Adrenal gland (tissue), 12 donors: Measurements from ENCODE around the gene ZNF652. TPM values are rescaled to one million over a fixed set of nuclear protein-coding genes. Genes with fewer than 3 reads are reported as not detected.
A peak's percentile ranks its signal among the peaks of the same experiment; 100 is the strongest.

Experiments
- DNase-seq, 7 donors: peaks; one replicate each; pipeline ENCODE4 v3.0.0-alpha.2; 2019 to 2020
- H3K27ac ChIP-seq, 5 donors: fragments of 200-600 bp; sonication (generic) in 4 of 5; 1 replicate in 3 of 5; 2 replicates in 2 of 5; pipeline versions ENCODE4 v1.5.1 to v1.8.0; 2016 to 2020; ENCODE audit warnings: mild to moderate bottlenecking in 1 of 5
- H3K27me3 ChIP-seq: fragments of 200-600 bp; 2 replicates; pipeline ENCODE4 v1.8.0; 2021
- H3K36me3 ChIP-seq, 2 donors: fragments of 200-600 bp; replicated peaks in 1 of 2; 1 replicate in 1 of 2; 2 replicates in 1 of 2; pipeline versions ENCODE4 v1.5.1 to v1.8.0; 2018 to 2022
- H3K4me1 ChIP-seq, 2 donors: fragments of 200-600 bp; replicated peaks in 1 of 2; 1 replicate in 1 of 2; 2 replicates in 1 of 2; pipeline versions ENCODE4 v1.5.1 to v1.8.0; 2018 to 2021
- H3K4me3 ChIP-seq, 4 donors: fragments of 200-600 bp; sonication (generic) in 3 of 4; one replicate each; pipeline ENCODE4 v1.5.1; 2016 to 2018
- H3K9me3 ChIP-seq, 3 donors: fragments of 200-600 bp; sonication (generic) in 1 of 3; replicated peaks in 1 of 3; 1 replicate in 2 of 3; 2 replicates in 1 of 3; pipeline versions ENCODE4 v1.5.1 to v1.8.0; 2016 to 2021
- CTCF ChIP-seq, 6 experiments: fragments of 450-650 bp in 4 of 6; fragments of 200-600 bp in 2 of 6; sonication (generic) in 1 of 6; IDR thresholded peaks; 1 replicate in 5 of 6; 2 replicates in 1 of 6; pipeline versions ENCODE4 v1.5.1 to v1.8.0; 2016 to 2021; ENCODE audit warnings: antibody characterized with exemption in 6 of 6, mild to moderate bottlenecking in 2 of 6, moderate library complexity in 1 of 6
- POLR2A ChIP-seq, 2 donors: fragments of 450-650 bp; IDR thresholded peaks; one replicate each; pipeline ENCODE4 v1.6.1; 2017; ENCODE audit warnings: antibody characterized with exemption in 2 of 2, mild to moderate bottlenecking in 2 of 2, moderate library complexity in 1 of 2
- WGBS, 4 donors: extraction: QIAGEN DNeasy Blood & Tissue Kit in 2 of 4; methylation state at CpG; one replicate each; pipeline versions ENCODE4 v1.1.5 to v1.1.7; 2013 to 2017; 5-methylcytosine and 5-hydroxymethylcytosine counted together
- intact Hi-C, 2 donors: fragments of 100-400 bp; cut with DNase I; formaldehyde crosslinking; loops; one replicate each; pipeline versions ENCODE4 v1.14.1 to v1.15.0; 2022 to 2023
- polyA plus RNA-seq, 3 donors: library from polyadenylated mRNA; stranded (reverse); fragments of 200-250 nt in 2 of 3; fragments of 350-450 nt in 1 of 3; fragmentation: Illumina TruSeq in 1 of 3; extraction: RNeasy Lipid Tissue Mini Kit (QIAGEN cat#74804) in 1 of 3; gene quantifications; one replicate each; pipeline ENCODE4 v1.2.3, GENCODE V29; 2013 to 2014
- total RNA-seq, 9 donors: library from RNA; depleted of rRNA in 4 of 9; stranded (reverse); fragments of >200 nt in 4 of 9; fragments of 120-200 nt in 1 of 9; fragmentation: NEBNext Ultra II Directional in 1 of 9; extraction: Animal tissue kit (Norgen Biotek cat#: 25700) in 1 of 9; gene quantifications; one replicate each; pipeline versions ENCODE4 v1.1.0 to v1.2.4, GENCODE V29; 2013 to 2023
- donor health status: healthy with polysubstance abuse.
- donor health status: Bipolar disorder and iron deficiency.
- donor health status: DM: yes; HTN: yes; CAD: no.
- donor health status: DM: no; HTN: no; CAD: no.
- donor health status: DM: no; HTN: no; CAD: no.
- donor health status: DM: yes; HTN: yes; CAD: no.

ZNF652 gene
- total and polyA plus RNA-seq, 12 donors = 22.7 to 58.7 (median 48.1) TPM

DNA sequence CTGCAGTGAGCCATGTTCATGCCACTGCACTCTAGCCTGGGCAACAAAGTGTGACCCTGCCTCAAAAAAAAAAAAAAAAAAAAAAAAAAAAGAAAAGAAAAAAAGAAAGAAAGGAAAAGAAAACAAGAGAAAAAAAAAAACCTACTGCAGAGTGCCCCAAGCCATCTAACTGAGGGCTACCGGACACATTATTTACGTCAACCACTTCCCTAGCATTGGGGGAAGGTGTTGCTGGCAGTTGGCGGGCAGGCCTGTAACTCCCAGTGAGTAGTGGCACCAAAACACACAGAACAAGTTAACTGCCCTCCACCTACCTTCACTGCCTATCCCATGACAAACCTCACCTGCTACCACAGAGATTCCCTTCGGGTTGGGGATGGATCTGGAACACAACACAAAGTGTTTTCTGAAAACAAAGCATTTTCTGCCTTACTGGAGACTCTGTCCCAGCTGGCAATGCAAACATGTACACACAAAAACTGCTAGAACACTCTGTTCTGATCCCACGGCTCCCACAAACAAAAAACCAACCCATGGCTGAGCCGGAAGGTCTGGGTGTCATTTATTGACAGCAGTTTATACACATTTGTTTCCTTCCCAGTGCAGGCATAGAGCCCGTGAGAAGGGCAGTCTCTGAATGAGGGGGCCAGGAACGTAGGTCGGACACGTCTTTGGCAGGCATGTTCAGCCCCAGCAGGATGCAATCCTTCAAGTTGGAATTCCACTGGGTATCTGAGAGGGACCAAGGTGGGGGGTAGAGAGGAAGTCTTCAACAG lies 41.7 kb upstream of the ZNF652 start:
- Histone ChIP-seq H3K4me3 (no peak overlapping the region), H3K9me3 (no peaks in the 10 kb centered on the region), H3K27me3 (no peaks in the 10 kb centered on the region), H3K4me1 (peaks cover 0 to 3% of the 10 kb centered on the region in 2 donors), H3K27ac (peak overlapping the region in 1 of 5 donors; percentile 41), H3K36me3 (peaks cover 0 to 50% of the 10 kb centered on the region in 2 donors)
- 66 to 81% (median 76%) methylated on average over 10 of the region's 10 CpGs for WGBS, 4 donors
- intact Hi-C loops = loop anchor here in 1 of 2 donors (10.0 kb wide), 1 partner anchor 151 kb away; no protein-coding TSS in a partner anchor
- no peak for DNase-seq
- TF ChIP-seq CTCF (IDR thresholded peaks at IDR 0.05) (no peak), POLR2A (IDR thresholded peaks at IDR 0.05) (no peak)

- TF ChIP-seq CTCF (IDR thresholded peaks at IDR 0.05) (no peak), POLR2A (IDR thresholded peaks at IDR 0.05) (no peak)
- no peaks in the 10 kb centered on the region for H3K4me1 ChIP-seq
- H3K4me3 ChIP-seq = no peak overlapping the region
- H3K27ac ChIP-seq = no peak overlapping the region
- H3K27me3 ChIP-seq = no peaks in the 10 kb centered on the region
- DNase-seq = no peak
- peaks cover 0 to 42% of the 10 kb centered on the region in 2 donors for H3K36me3 ChIP-seq
- no peaks in the 10 kb centered on the region for H3K9me3 ChIP-seq
- 77 to 85% (median 80%) methylated on average over 6 of the region's 6 CpGs for WGBS, 4 donors
- intact Hi-C loops = loop anchor here in 1 of 2 donors (10.0 kb wide), 1 partner anchor 152 kb away; no protein-coding TSS in a partner anchor
Observed at GRCh38 chr17:49402706-49403105, 40.7 kb upstream of the ZNF652 start.

- H3K27ac ChIP-seq = no peak overlapping the region
- no peaks in the 10 kb centered on the region for H3K27me3 ChIP-seq
- intact Hi-C loops = loop anchor here in 1 of 2 donors (10.0 kb wide), 1 partner anchor 153 kb away; no protein-coding TSS in a partner anchor
- no peak for DNase-seq
- H3K9me3 ChIP-seq = no peaks in the 10 kb centered on the region
- H3K36me3 ChIP-seq = peaks cover 0 to 35% of the 10 kb centered on the region in 2 donors
- no peak overlapping the region for H3K4me3 ChIP-seq
- 80 to 87% (median 82%) methylated on average over 5 to 6 of the region's 6 CpGs for WGBS, 4 donors
- no peak for TF ChIP-seq POLR2A (IDR thresholded peaks at IDR 0.05)
- no peak for TF ChIP-seq CTCF (IDR thresholded peaks at IDR 0.05)
- no peaks in the 10 kb centered on the region for H3K4me1 ChIP-seq
Observed at GRCh38 chr17:49401971-49402611, 40.0 kb upstream of the ZNF652 start.

GRCh38 chr17:49399995-49400394 lies 37.9 kb upstream of the ZNF652 start:
- no peak for DNase-seq

More at GRCh38 chr17:49399995-49400394, 37.9 kb upstream of the ZNF652 start:
- Histone ChIP-seq H3K4me3 (no peak overlapping the region), H3K27ac (no peak overlapping the region), H3K36me3 (peaks cover 0 to 14% of the 10 kb centered on the region in 2 donors), H3K9me3 (no peaks in the 10 kb centered on the region), H3K27me3 (no peaks in the 10 kb centered on the region), H3K4me1 (peaks cover 0 to 1% of the 10 kb centered on the region in 2 donors)
- 71 to 81% (median 79%) methylated on average over 3 of the region's 3 CpGs for WGBS, 4 donors
- TF ChIP-seq POLR2A (IDR thresholded peaks at IDR 0.05) (no peak), CTCF (IDR thresholded peaks at IDR 0.05) (no peak)
- intact Hi-C loops = loop anchor here in 1 of 2 donors (5.0 to 10.0 kb wide), 2 partner anchors 83 to 155 kb away; no protein-coding TSS in a partner anchor
